Left colon (tissue), 2 donors: ENCODE measurements around the gene RNASEH1. TPM values are rescaled to one million over a fixed set of nuclear protein-coding genes. Genes with fewer than 3 reads are reported as not detected.

Experiments used
- ATAC-seq: fragments of 200-7000 bp; cut with Tn5 transposase; one replicate; pipeline ENCODE4 v1.9.1; 2020; ENCODE audit warnings: mild to moderate bottlenecking, moderate library complexity
- DNase-seq, 2 donors: peaks; one replicate each; pipeline ENCODE4 v3.0.0-alpha.2; 2020
- intact Hi-C, 2 donors: fragments of 100-400 bp; cut with DNase I in 1 of 2; cut with micrococcal nuclease in 1 of 2; formaldehyde crosslinking; loops; one replicate each; pipeline versions ENCODE4 v1.11.2 to v1.14.0; 2022; cut with DNase I, micrococcal nuclease
- long read RNA-seq: library from polyadenylated mRNA; unstranded; transcript quantifications from one replicate; pipeline ENCODE4 v2.0.0, GENCODE V29; 2021
- total RNA-seq, 2 donors: library from RNA; stranded (reverse); fragmentation: NEBNext Ultra II Directional; extraction: Animal tissue kit (Norgen Biotek cat#: 25700); gene quantifications; one replicate each; pipeline ENCODE4 v1.2.1, GENCODE V29; 2021
- donor health status: DM: no; HTN: no; CAD: no.
- donor health status: DM: yes; HTN: yes; CAD: no.

Gene RNASEH1, protein sequence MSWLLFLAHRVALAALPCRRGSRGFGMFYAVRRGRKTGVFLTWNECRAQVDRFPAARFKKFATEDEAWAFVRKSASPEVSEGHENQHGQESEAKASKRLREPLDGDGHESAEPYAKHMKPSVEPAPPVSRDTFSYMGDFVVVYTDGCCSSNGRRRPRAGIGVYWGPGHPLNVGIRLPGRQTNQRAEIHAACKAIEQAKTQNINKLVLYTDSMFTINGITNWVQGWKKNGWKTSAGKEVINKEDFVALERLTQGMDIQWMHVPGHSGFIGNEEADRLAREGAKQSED
- 10 to 100 TPM; 14.4 to 14.7 TPM for total RNA-seq
- long read RNA-seq, transcript RNASEH1-201 (8 exons, 1,887 nt), result major isoform, 36 of 40 reads
- long read RNA-seq, partial matches to known transcripts, result 0 of 40 reads
- long read RNA-seq, other reads (novel, unspliced or antisense), result 4 of 40 reads

- intact Hi-C loops, result no loop called here
- ATAC-seq (peak; percentile 99), DNase-seq (peak; percentile 98 to 99)
Observed at GRCh38 chr2:3558205-3559014, at the start of gene RNASEH1. Gene RNASEH1 (minus strand): TSS chr2:3558333. CDS start chr2:3558260, 73 bp downstream.

DNA sequence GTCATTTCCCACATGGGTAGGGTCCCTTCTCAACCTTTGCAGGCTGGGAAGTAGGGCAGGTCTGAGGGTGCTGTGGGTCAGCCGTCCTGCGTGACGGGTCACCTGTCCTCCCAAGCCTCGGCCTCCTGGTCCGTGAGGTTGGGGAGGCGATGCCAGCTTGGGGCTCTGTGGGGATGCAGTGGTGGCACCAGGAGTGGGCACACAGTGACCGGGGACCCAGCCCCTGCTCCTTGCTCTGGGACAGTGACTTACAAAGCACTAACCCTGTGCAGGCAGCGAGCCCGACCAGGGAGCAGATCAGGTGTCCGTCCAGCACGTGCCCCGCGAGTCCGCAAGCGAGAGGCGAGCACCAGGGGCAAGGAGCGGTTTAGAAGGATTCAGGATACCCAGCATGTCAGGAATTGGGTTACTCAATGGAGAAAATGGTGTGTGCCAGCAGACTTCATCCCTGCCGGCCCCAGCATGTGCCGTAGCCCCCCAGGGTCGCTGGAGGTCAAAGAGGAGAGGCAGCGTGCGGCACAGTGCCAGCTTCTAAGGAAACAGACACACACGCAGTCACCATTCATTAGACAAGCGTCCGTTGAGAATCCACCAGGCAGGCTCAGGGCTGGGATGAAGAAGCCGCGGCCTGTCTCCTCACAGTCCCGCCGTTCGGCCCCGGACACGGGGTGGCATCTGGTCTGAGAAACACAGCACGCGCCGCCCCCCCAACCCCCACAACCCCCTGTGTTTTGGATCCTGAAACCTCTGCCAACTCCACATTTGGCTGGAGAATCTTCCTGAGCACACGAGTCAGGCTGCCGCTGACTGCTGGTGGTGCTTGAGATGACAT, 48.5 kb upstream of the RNASEH1 start:
- no peak for DNase-seq
- ATAC-seq, result no peak
- intact Hi-C loops, result no loop called here

DNA sequence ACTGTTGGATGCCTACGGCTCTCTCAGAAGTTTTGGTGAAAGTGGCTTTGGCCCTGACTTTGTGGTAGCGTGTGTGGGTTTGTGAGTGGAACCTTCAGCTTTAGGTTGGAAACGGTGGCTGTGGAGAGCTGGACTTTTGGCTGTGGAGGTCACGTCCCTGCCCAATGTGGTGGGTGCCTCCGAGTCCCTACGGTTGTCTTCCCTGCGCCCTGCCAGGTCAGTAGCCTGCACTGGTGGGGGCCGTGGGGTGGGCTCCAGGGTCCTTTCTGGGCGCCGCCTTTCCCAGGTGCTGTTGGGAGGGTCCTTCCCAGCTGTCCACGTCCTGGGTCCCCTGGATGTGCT, 47.9 kb upstream of the RNASEH1 start:
- intact Hi-C loops, result no loop called here
- ATAC-seq (no peak), DNase-seq (no peak)

DNA sequence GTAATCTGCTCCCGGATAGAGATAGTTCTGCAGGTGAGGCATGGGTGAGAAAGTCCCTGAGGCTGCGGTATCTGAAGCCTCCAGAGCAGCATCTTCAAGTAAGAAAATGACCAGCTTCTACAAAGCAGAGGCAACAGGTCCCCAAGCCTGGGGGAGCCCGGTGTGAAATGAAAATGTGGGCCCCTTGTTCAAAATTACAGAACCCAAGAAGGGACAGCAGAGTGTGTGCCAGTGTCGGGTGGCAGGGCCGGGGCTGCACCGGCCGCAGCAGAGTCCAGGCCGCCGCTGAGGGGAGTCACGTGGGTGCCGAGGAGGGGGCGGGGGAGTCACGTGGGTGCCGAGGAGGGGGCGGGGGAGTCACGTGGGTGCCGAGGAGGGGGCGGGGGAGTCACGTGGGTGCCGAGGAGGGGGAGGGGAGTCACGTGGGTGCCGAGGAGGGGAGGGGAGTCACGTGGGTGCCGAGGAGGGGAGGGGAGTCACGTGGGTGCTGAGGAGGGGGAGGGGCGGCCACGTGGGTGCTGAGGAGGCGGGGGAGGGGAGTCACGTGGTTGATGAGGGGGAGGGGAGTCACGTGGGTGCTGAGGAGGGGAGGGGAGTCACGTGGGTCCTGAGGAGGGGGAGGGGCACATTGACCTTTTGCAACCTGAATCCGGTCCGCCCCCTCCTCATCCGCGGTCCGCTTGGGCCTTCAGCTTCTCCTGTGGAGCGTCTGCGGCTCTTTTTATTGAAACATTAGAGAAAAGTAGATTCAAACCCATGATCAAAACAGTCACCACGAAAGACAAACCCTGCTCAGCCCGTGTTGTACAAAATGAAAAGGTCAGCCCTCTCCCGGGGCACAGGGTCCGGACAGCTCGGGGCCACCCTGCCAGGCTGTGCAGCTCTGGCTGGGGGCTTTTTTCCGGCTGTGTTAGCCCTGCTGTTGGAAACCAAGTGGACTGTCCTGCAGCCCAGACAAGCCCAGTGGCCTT, 47.1 kb upstream of the RNASEH1 start:
- ATAC-seq (peak; percentile 56), DNase-seq (peak in 1 of 2 donors; percentile 49)
- intact Hi-C loops, result no loop called here

- DNase-seq, result no peak
- intact Hi-C loops, result no loop called here
- ATAC-seq, result no peak
Observed at GRCh38 chr2:3604207-3604877, 46.2 kb upstream of the RNASEH1 start.

DNA sequence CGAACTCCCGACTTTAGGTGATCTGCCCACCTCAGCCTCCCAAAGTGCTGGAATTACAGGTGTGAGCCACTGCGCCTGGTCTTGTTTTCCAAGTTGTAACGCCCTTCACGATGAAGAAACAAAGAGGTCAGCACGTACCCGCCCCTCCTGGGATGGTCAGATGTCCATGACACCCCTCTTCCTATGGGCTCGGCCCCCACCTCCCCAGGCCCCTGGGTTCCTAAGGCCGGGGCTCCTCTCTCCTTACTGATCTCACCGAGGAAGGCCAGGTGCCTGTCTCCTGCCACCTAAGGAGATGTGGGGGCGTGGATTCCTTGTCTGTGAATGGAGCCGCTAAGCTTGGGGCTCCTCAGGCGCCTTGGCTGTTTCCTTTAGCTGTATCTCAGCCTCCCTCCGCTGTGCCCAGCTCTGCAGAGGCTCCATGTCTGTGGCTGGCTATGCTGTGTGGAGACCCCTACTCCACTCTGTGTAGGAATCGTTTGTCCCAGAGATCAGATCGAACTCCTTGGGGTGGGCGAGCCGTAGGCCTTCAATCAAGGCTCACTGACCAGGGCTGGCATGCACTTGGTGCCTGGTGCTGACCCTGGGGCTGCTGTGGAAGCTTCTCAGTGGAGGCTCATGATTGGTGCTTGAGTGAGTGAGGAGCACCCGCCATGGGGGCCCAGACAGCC, 45.5 kb upstream of the RNASEH1 start:
- DNase-seq (no peak), ATAC-seq (no peak)
- intact Hi-C loops, result no loop called here

DNA sequence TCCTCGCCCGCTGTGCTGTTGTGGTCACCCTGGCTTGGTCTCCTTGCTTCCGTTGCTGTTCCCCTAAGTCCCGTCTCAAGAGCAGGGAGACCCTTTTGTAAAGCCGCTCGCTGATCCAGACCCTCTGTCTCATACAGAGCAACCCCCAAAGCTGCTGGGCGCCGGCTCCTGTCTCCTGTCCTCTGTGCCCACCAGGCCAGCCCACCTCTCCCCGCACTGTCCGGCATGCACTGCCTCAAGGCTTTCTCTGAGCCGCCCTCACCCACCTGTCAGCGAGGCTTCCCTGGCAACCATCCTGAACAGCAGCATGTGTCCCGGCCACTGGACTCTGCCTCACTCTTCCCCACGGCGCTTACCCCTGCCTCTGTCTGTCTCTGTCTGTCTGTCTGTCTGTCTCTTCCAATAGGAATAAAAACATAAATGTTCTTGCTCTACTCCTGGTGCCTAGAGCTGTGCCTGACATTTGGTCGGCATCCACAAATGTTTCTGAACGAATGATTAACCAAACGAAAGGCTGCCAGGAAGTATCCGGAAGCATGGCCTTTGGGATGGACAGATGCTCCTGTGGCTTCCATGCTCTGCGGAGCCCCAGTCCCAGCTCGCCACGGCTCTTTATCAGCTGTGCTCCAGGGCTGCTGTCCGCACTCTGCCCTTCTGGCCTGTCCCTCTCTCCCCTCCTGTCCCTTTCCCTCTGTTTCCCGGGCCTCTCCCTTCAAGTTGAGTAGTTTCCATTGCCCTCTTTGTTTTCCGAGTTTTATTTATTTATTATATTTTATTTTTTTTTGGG, 44.6 kb upstream of the RNASEH1 start:
- intact Hi-C loops, result no loop called here
- DNase-seq, result no peak
- ATAC-seq, result no peak

- intact Hi-C loops, result no loop called here
- no peak for ATAC-seq
- DNase-seq, result no peak
Observed at GRCh38 chr2:3601561-3602271, 43.6 kb upstream of the RNASEH1 start.

DNA sequence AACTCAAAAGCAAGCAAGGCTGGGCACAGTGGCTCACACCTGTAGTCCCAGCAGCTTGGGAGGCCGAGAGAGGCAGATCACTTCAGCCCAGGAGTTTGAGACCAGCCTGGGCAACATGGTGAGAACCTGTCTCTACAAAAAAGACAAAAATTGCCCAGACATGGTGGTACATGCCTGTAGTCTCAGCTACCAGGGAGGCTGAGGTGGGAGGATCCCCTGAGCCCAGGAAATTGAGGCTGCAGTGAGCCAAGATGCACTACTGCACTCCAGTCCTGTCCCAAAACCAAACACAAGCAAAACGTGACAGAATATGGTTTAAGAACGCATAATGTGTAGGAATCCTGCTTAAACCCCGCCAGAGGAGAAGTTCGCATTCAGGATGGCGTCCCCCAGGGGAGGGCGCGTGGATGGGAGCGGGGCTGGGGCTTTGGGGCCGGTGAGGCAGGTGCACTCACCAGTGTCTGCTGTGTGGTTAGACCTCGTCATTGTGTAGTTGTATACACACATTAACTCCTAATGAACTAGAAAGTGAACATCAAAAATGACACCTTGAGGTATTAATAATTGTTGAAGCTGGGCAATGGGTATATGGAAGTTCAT, 42.2 kb upstream of the RNASEH1 start:
- intact Hi-C loops, result no loop called here
- DNase-seq, result no peak
- ATAC-seq, result no peak

DNA sequence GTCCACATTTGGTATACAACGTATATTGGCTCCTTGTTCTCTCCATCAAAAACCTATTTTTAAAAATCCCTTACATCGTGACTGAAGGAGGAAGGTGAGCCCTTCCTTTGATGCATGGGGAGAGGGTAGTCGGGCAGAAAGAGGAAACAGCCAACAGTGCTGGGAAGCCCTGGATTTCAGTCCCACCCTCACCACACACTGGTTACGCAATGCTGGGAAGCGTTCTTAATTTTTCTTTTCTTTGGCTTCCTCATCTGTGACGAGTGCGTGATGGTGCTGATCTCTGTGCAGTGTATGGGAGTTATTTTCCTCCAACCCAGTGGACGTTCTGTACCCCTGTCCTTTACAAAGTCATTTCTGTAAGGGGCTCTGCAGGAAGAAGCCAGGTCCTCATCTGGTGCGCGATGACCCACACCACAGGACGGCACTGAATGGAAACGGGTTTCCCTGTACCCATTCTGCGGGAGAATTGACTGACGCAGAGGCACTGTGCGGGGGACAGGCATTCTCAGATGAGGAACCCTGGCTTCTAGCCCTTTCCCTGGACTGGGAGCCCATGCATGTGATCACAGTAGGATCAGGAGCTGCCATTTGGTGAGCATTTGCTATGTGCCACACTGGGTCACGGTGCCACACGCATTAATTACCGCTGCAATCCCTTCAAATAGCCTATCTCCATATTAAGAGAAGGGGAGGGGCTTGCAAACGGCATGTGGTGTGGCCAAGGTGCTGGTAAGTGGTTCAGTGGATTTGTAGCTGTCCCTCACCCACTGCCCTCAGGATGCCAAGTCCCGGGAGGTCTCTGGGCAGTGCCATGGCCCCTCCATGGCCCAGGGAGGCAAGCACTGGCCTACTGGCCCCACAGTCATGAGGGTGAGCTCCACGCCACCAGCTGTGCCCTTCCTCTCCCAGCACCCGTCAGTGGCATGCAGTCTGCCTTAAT, 41.0 kb upstream of the RNASEH1 start:
- DNase-seq (no peak), ATAC-seq (no peak)
- intact Hi-C loops, result no loop called here

DNA sequence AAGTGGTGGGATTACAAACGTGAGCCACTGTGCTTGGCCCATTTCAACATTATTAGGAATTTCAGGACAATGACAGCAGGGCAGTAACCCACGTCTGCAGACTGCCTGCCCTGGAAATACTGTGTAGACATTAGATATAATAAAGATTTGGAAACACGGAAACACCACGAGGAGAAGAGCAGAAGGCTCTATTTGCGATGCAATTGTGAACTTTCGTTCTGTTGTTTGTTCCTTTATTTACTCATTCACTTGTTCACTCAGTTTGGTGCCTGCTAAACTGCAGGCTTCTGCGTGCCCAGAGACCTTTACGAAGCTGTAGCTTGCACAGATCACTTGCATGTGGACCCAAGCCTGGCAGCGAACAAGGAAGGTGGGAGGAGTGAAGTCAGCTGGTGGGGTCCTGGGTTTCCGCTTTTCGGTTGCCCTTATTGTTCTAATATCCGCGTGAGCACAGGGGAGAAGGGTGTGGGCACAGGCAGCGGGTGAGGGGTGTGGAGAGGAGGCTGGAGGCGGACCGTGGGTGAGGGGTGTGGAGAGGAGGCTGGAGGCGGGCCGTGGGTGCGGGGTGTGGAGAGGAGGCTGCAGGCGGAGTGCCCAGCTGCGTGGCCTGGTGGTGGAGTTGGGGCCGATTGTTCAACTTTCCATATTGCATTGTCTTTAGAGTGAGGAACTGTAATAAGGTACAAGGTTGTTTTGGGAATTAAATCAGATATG, 40.2 kb upstream of the RNASEH1 start:
- intact Hi-C loops, result no loop called here
- DNase-seq, result no peak
- ATAC-seq, result peak; percentile 78

GRCh38 chr2:3597567-3597966, 39.4 kb upstream of the RNASEH1 start:
- no peak for DNase-seq
- intact Hi-C loops, result no loop called here
- ATAC-seq, result peak; percentile 68

DNA sequence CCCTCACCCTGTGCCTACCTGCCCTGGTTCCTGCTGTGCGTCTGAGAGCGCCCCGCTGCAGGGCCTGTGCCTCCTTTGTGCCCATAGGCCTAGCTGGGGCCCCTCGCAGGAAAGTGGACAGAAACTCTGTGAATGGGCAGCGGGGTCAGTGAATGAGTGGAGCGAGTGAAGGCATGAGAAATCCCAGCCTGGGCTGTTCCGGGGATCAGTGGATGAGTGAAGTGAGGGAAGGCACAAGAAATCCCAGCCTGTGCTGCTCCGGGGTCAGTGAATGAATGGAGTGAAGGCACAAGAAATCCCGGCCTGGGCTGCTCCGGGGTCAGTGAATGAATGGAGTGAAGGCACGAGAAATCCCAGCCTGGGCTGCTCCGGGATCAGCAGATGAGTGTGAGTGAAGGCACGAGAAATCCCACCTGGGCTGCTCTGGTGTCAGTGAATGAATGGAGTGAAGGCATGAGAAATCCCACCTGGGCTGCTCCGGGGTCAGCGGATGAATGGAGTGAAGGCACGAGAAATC, 38.8 kb upstream of the RNASEH1 start:
- intact Hi-C loops, result no loop called here
- DNase-seq (no peak), ATAC-seq (no peak)

- intact Hi-C loops, result no loop called here
- DNase-seq (no peak), ATAC-seq (no peak)
Observed at GRCh38 chr2:3595985-3596384, 37.9 kb upstream of the RNASEH1 start.
